ENCODE measurements around the gene SMIM34.

The SMIM34 gene

DNA sequence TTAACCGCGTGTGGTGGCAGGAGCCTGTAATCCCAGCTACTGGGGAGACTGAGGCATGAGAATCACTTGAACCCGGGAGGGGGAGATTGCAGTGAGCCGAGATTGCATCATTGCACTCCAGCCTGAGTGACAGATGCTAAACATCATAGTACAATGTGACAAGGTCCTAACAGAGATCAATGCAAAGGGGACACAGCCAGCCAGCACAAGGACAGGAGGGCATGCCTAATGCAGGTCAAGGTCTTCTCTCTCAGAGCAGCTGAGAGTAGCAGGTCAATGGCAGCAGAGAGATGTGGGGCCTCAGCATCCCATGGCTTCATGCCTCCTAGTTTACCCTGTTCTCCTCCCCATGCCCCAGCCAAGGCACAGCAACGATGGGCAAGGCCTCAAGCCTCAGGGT is 51.4 kb downstream of the SMIM34 start:
- no peak for DNase-seq

DNA sequence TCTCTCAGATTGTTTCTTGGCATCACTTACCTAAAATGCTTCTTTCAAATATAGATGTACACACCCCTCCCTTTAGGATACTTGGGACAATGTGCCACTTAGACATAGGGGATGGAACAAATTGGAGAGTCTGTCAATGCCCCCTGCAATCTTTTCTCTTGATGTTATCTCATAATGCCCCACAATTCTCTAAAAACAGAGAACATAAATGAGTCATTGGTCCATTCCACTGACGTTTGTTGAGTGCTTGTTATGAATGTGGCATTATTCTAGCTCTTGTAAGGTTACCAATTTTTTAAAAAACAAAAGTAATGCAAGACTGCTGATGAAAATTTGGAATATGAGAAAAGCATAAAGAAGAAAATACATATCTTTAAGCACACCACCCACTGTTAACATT is 54.0 kb downstream of the SMIM34 start:
- DNase-seq = no peak

Measured in NCI-H524 (cell line).